Brain microvascular endothelial cell (primary cell): ENCODE measurements around the gene BID.

Source experiments
- DNase-seq: peaks from one replicate; pipeline ENCODE4 v3.0.0-alpha.2; 2020
- H3K27ac ChIP-seq: fragments of 250-450 bp; sonication (Bioruptor Pico); 2 replicates; pipeline ENCODE4 v1.5.1; 2020; ENCODE audit warnings: mild to moderate bottlenecking, moderate library complexity
- H3K27me3 ChIP-seq: fragments of 250-450 bp; sonication (Bioruptor Pico); replicated peaks from 2 replicates; pipeline ENCODE4 v1.5.1; 2020; ENCODE audit warnings: mild to moderate bottlenecking
- H3K36me3 ChIP-seq: fragments of 250-450 bp; sonication (Bioruptor Pico); replicated peaks from 2 replicates; pipeline ENCODE4 v1.5.1; 2020; ENCODE audit warnings: mild to moderate bottlenecking
- H3K4me3 ChIP-seq: 2 replicates; pipeline ENCODE4 v1.5.1; 2011; ENCODE audit warnings: low read depth, mild to moderate bottlenecking, control low read depth, low read length, moderate library complexity
- CTCF ChIP-seq: IDR thresholded peaks from 2 replicates; pipeline ENCODE4 v1.5.1; 2011; ENCODE audit warnings: low read depth, mild to moderate bottlenecking, moderate library complexity, low read length, control low read depth, inconsistent platforms; ENCODE audit errors: missing control alignments
- in situ Hi-C: cut with HindIII; loops from 2 replicates; pipeline ENCODE4 v1.10.0; 2017; ENCODE audit warnings: low sequenced_read_pairs, low pct_ligation_motif_present

BID gene

GRCh38 chr22:17814830-17815229, 40.6 kb upstream of the BID start:
- Histone ChIP-seq H3K4me3 (no peak overlapping the region), H3K27ac (no peak overlapping the region), H3K27me3 (no peaks in the 10 kb centered on the region), H3K36me3 (peaks cover 2% of the 10 kb centered on the region)
- no peak for TF ChIP-seq CTCF
- in situ Hi-C loops = no loop called here
- no peak for DNase-seq

GRCh38 chr22:17814084-17814483, 39.8 kb upstream of the BID start:
- peaks cover 2% of the 10 kb centered on the region for H3K36me3 ChIP-seq
- in situ Hi-C loops = no loop called here

GRCh38 chr22:17811119-17811518, 36.9 kb upstream of the BID start:
- Histone ChIP-seq H3K4me3 (no peak overlapping the region), H3K27ac (no peak overlapping the region), H3K36me3 (peaks cover 6% of the 10 kb centered on the region), H3K27me3 (no peaks in the 10 kb centered on the region)
- in situ Hi-C loops = no loop called here
- no peak for DNase-seq
- TF ChIP-seq CTCF = no peak

More at GRCh38 chr22:17814084-17814483, 39.8 kb upstream of the BID start:
- Histone ChIP-seq H3K27me3 (no peaks in the 10 kb centered on the region), H3K27ac (no peak overlapping the region), H3K4me3 (no peak overlapping the region)
- no peak for TF ChIP-seq CTCF
- no peak for DNase-seq

GRCh38 chr22:17810570-17811116, 36.4 kb upstream of the BID start:
- Histone ChIP-seq H3K36me3 (peaks cover 6% of the 10 kb centered on the region), H3K27me3 (no peaks in the 10 kb centered on the region), H3K4me3 (no peak overlapping the region), H3K27ac (no peak overlapping the region)
- DNase-seq = no peak
- no peak for TF ChIP-seq CTCF
- in situ Hi-C loops = no loop called here

GRCh38 chr22:17808693-17809403, 34.6 kb upstream of the BID start:
- no peak overlapping the region for H3K4me3 ChIP-seq
- H3K36me3 ChIP-seq = peaks cover 4% of the 10 kb centered on the region
- in situ Hi-C loops = no loop called here
- no peaks in the 10 kb centered on the region for H3K27me3 ChIP-seq
- peak; percentile 44 for DNase-seq
- TF ChIP-seq CTCF = no peak
- no peak overlapping the region for H3K27ac ChIP-seq
